ENCODE data around the gene PTPN3.
"Not testable (repeated sequence)": the region's sequence is repeated elsewhere in the genome, so short reads cannot be mapped to it uniquely, and the experiment has no call there.

PTPN3 gene, protein sequence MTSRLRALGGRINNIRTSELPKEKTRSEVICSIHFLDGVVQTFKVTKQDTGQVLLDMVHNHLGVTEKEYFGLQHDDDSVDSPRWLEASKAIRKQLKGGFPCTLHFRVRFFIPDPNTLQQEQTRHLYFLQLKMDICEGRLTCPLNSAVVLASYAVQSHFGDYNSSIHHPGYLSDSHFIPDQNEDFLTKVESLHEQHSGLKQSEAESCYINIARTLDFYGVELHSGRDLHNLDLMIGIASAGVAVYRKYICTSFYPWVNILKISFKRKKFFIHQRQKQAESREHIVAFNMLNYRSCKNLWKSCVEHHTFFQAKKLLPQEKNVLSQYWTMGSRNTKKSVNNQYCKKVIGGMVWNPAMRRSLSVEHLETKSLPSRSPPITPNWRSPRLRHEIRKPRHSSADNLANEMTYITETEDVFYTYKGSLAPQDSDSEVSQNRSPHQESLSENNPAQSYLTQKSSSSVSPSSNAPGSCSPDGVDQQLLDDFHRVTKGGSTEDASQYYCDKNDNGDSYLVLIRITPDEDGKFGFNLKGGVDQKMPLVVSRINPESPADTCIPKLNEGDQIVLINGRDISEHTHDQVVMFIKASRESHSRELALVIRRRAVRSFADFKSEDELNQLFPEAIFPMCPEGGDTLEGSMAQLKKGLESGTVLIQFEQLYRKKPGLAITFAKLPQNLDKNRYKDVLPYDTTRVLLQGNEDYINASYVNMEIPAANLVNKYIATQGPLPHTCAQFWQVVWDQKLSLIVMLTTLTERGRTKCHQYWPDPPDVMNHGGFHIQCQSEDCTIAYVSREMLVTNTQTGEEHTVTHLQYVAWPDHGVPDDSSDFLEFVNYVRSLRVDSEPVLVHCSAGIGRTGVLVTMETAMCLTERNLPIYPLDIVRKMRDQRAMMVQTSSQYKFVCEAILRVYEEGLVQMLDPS

GRCh38 chr9:109498195-109499092, at the start of gene PTPN3:
PTPN3 (minus strand) TSS chr9:109498307; CDS start chr9:109463434, 34,873 bp downstream.
- DNase-seq (ENCODE audit: low read depth in 2 of 2): no peak

GRCh38 chr9:109544954-109545353, 46.8 kb upstream of the PTPN3 start:
- not testable (repeated sequence) for DNase-seq (ENCODE audit: low read depth in 2 of 2)

DNA sequence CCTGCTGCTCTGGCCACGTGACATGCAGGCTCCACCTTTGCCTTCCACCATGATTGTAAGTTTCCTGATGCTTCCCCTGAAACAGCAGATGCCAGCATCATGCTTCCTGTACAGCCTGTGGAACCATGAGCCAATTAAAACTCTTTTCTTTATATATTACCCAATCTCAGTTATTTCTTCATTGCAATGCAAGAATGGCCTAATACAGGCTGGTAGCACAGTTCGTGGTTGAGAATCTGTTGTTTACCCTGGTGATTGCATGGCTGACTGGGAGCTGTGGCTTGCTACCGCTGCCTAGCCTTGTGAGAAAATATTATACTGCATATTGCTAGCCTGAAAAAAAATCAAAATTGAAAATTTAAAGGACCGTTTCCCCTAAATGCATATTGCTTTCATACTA, 44.8 kb upstream of the PTPN3 start:
- no peak for DNase-seq (ENCODE audit: low read depth in 2 of 2)

DNA sequence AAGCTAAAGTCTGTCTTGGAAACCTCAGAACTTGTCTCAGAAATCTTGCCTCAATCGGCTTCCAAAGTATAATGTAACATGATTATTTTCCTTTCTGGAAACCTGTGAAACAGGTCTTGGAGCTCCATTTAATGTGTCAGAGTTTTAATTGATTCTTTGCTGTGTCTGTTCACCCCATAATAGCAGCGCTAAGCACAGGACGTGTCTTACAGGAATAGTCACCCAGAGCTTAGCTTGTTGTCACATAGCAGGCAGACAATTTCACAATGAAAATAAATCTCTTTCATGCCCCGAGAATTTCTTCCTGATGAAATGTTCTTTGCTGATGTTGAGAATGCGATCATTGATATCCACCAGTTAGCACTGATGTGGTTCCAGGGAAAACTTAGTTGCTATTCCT, 40.2 kb upstream of the PTPN3 start:
- no peak for DNase-seq (ENCODE audit: low read depth in 2 of 2)

DNA sequence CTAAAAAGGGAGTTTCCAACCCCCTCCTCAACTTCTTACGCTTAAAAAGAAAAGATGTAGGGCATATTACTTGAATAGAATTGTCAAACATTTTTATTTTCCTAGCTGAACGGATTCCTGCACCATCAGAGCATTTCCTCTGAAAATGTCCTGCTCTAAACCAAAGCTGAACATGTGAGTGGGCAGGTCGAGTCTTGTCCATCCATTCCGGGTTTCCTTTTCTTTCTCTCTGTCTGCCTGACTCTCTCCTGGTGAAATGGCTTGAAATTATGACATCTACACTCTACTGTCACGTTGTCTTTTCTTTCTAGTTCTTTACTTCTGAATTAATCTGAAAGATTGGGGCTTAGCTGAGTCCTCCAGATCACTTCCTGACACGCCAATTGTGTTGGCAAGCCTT, 39.2 kb upstream of the PTPN3 start:
- DNase-seq (ENCODE audit: low read depth in 2 of 2): no peak

DNA sequence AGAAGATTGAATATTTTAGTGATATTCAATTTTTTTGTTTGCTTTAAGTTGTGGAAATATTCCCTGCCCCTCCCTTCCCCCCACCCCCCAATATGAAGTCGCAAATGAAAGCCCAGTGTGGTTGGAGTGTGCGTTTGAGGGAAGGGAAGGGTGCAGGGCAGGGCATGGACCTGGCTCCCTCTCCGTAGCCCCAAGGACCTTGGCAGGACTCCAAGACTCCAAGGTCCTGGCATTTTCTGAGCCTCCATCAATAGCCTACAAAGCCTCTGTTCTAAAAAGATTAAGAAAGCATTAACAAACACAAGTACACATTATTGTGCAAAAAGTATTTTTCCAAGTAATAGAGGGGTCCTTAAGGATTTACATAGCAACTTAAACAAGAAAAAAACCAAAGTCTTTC, 38.8 kb upstream of the PTPN3 start:
- no peak for DNase-seq (ENCODE audit: low read depth in 2 of 2)

DNA sequence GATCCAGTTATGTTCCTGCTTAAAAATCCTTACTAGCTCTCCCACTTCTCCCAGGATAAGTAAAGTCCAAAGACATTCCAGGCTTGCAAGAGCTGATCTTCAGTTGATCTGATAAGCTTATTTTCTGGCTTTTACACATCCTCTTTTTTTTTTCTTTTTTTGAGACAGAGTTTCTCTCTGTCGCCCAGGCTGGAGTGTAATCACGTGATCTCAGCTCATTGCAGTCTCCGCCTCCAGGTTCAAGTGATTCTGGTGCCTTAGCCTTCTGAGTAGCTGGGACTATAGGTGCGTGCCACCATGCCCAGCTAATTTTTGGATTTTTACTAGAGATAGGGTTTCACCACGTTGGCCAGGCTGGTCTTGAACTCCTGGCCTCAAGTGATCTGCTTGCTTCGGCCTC, 37.3 kb upstream of the PTPN3 start:
- DNase-seq (ENCODE audit: low read depth in 2 of 2): no peak

GRCh38 chr9:109534151-109534550, 36.0 kb upstream of the PTPN3 start:
- DNase-seq (ENCODE audit: low read depth in 2 of 2): no peak

- not testable (repeated sequence) for DNase-seq (ENCODE audit: low read depth in 2 of 2)
Measured at GRCh38 chr9:109532652-109533051, 34.5 kb upstream of the PTPN3 start.

GRCh38 chr9:109522106-109522505, 24.0 kb upstream of the PTPN3 start:
- DNase-seq (ENCODE audit: low read depth in 2 of 2): no peak

GRCh38 chr9:109520475-109521132, 22.5 kb upstream of the PTPN3 start:
- peak; percentile 24 to 26 for DNase-seq (ENCODE audit: low read depth in 2 of 2)

DNA sequence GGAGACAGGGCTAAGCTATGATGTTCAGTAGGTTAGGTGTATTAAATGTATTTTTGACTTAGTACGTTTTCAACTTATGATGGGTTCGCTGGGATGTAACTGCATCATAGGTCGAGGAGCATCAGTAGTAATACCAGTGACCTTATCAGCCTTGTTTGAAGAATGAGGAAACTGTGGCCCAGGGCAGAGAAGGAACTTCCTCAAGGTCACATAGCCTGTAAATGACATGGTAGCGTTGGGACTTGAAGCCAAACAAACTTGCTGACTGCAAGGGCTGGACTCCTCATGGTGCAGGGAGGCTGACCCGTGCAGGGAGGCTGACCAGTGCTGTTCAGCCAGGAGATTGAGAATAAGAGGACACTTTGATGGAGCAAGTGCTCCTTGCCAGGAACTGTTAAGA, 21.3 kb upstream of the PTPN3 start:
- DNase-seq (ENCODE audit: low read depth in 2 of 2): no peak

DNA sequence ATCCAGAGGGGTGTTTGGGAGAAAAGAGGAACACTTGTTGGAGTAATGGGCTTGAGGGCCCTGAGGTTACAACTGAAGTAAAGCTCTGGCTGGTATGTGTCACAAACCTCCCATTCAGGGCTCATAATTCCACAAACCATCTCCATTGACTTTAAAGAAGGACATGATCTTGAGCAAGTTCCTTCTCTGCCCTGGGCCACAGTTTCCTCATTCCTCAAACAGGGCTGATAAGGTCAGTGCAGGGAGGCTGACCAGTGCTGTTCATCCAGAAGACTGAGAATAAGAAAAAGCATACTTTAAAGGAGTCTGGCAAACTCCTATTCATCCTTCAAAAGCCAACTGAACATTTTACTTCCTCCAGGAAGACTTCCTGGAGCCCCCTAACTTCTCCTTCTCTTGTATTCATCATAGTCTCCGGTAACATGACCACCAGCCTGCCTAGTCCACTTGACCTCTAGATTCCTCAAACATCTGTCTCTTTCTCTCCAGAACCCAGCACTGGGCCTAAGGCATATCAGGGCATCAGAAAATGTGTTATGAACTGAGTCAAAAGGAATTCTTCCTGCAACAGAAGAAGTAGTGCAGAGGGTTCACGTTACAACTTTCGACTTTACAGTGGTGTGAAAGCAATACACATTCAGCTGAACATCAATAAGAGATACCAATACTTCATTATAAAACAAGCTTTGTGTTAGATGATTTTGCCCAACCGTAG, 20.7 kb upstream of the PTPN3 start:
- DNase-seq (ENCODE audit: low read depth in 2 of 2): no peak

- DNase-seq (ENCODE audit: low read depth in 2 of 2): no peak
Measured at GRCh38 chr9:109517901-109518377, 19.8 kb upstream of the PTPN3 start.

GRCh38 chr9:109513871-109514270, 15.8 kb upstream of the PTPN3 start:
- DNase-seq (ENCODE audit: low read depth in 2 of 2): no peak

GRCh38 chr9:109512170-109512756, 14.2 kb upstream of the PTPN3 start:
- DNase-seq (ENCODE audit: low read depth in 2 of 2): no peak

DNA sequence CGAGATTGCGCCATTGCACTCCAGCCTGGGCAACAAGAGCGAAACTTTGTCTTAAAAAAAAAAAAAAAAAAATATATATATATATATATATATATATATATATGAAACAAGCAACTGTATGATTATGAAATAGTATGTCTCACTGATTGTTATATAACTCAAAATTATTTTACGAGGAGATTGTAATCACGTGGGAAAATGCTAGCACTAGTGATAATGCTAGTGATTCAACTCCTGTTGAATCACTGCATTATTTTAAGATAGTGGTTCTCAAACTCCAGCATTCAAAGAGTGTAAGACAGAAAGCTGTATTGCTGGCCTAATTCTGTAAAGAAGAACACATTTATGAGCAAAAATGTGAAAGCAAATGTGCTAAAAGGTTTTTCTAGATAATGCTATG, 12.4 kb upstream of the PTPN3 start:
- no peak for DNase-seq (ENCODE audit: low read depth in 2 of 2)

DNA sequence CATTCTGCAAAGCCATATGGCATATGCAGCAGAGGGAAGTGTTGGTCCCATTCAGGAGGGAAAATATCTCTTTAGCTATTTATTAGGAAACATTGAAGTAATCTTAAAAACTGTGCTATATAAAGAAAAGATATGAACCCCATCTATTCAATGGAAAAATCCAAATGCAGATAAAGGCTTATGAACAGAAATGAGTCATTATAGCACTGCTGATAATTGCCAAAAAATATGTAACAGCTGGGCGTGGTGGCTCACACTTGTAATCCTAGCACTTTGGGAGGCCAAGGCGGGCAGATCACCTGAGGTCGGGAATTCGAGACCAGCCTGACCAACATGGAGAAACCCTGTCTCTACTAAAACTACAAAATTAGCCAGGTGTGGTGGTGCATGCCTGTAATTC, 11.9 kb upstream of the PTPN3 start:
- DNase-seq (ENCODE audit: low read depth in 2 of 2): not testable (repeated sequence)

- DNase-seq (ENCODE audit: low read depth in 2 of 2): no peak
Measured at GRCh38 chr9:109509611-109510010, 11.5 kb upstream of the PTPN3 start.

DNA sequence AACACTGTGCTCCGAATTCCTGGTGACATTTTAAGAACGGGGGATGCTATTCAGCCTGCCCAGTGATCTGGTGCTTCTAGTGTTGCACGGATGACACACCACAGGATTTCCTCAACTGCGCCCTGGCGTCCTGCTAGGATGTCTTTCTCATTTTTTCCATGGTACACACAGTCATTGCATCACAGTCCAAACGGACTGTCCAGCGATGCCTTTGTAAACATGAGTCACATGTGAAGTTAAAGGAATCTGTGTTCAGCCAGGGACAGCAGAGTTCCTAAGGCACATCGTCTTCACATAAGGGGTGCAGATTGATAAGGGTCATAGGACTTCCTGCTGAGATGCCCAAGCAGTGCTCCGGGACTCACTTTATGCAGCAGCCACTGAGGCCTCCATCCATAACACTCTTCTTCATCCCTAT, 9.3 kb upstream of the PTPN3 start:
- DNase-seq (ENCODE audit: low read depth in 2 of 2): no peak
